GM19463 (cell line): Measurements from ENCODE around the gene SLC16A3.

Experiments
- ATAC-seq: cut with Tn5 transposase; IDR thresholded peaks from one replicate; pipeline ENCODE4 v1.9.1; 2021; ENCODE audit warnings: mild to moderate bottlenecking, moderate library complexity; ENCODE audit not compliant: unreplicated experiment

Gene SLC16A3

GRCh38 chr17:82280537-82280936 lies 51.7 kb downstream of the SLC16A3 start:
- no peak for ATAC-seq

DNA sequence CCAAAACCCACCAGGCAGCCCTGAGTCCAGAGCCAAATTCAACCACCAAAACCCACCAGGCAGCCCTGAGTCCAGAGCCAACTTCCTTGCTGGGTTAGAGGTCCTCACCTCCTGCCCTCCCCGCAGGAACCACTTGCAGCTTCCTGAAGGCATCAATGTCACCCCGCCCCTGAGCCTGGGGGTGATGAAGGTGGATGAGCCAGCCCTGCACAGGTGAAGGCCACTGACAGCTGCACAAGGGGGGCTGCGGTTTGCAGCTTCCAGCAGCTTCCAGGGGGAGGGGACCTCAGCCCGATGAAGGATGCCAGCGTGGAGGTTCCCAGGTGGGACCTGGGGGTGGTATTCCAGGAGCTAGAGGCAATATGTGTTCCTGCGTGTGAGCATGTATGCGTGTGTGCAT lies 52.2 kb downstream of the SLC16A3 start:
- no peak for ATAC-seq

GRCh38 chr17:82281502-82282238 lies 52.8 kb downstream of the SLC16A3 start:
- no peak for ATAC-seq

- ATAC-seq: no peak
Observed at GRCh38 chr17:82282239-82283207, 53.7 kb downstream of the SLC16A3 start.

DNA sequence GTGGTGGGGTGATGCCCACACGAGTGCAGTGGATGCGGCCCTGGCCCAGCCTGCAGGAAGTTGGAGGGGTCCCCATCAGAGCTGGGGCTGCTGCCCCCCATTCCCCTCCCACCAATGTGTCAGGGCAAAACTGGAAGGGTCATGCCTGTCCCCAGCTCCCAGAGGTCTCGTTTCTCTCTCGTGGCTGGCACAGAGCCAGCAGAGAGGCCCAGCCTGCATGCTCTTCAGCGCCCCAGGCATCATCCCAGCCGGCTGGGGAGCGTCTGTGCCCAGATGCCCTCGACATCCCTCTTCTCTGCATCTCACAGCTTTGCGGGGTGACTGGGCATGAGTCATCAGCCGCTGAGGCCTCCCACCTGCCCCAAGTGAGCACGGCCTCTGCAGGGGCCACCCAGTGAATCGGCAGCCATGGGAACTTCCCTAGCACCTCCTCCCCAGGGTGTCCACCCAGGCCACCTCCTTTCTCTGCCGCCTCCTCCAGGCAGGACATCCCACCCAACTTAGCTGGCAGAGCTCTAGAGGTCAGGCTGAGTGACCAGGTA lies 54.4 kb downstream of the SLC16A3 start:
- no peak for ATAC-seq

DNA sequence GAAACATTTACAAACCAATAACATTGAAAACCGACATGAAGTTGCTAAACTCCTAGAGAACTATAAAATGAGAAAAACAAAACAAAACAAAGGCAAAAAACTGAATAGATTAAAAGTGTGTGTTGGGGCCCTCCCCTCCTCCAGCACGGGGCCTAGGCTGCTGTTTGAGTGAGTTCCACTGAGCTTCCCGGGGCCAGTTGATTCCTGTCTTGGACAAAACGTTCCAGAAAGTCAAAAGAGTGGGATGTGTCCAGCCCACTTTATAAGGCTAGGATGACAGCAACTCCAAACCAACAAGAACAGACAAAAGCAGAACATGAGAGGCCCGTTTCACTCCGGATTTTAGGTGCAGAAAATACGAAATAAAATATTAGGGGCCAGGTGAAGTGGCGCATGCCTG lies 56.3 kb downstream of the SLC16A3 start:
- ATAC-seq: no peak

DNA sequence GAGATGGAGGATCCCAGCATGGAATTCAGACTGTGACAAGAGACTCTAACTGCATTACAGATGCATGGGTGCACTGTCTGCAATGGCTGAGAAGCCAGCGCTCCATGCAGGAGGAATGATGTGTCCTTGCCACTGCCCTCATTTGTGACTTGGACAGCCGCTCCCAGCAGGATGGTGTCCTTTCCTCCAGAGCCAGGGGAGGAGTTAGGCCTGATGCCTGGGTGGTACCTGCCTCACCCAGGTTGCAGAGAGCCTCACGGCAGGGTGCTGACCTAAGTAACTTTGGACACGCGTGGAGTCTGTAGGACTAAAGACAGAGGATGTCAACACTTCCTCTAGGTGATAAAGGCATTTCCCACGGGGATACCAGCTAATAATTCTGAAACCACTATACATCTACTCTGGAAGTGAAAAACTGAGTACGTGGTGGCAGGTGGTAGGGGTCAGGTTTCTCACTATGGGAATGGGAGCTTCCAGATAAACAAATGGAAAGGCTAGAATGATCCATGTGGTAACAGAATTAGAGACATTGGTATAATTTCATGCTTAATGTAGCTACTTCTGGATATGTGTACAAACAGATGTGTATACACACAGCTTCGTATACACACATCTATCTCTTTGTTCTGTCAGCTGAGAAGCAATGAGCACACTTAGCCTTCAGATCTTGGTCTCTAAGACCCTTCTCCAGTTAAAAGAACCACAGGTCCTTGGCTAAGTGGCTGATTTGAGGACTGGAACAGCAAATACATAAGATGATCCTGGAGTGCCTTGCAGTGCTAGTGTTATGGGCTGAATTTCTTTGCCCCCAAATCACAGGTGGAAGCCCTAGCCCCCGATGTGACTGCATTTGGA lies 58.4 kb downstream of the SLC16A3 start:
- ATAC-seq: no peak

GRCh38 chr17:82287868-82288801 lies 59.3 kb downstream of the SLC16A3 start:
- ATAC-seq: no peak
